ENCODE results near the gene AP3S2. TPM values are rescaled to one million over a fixed set of nuclear protein-coding genes. Genes with fewer than 3 reads are reported as not detected.

The AP3S2 gene
- total and polyA plus RNA-seq, 2 of the 13 experiments (the other 11 are each of a cell fraction or from before 2014, with no cell fraction given) = 17.6 to 44.4 TPM

- TF ChIP-seq, protein P1, sequence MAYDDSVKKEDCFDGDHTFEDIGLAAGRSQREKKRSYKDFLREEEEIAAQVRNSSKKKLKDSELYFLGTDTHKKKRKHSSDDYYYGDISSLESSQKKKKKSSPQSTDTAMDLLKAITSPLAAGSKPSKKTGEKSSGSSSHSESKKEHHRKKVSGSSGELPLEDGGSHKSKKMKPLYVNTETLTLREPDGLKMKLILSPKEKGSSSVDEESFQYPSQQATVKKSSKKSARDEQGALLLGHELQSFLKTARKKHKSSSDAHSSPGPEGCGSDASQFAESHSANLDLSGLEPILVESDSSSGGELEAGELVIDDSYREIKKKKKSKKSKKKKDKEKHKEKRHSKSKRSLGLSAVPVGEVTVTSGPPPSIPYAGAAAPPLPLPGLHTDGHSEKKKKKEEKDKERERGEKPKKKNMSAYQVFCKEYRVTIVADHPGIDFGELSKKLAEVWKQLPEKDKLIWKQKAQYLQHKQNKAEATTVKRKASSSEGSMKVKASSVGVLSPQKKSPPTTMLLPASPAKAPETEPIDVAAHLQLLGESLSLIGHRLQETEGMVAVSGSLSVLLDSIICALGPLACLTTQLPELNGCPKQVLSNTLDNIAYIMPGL (CRISPR knock-in tag; IDR thresholded peaks at IDR 0.05; ENCODE audit: borderline replicate concordance in 1 of 2, low read depth in 1 of 2) = no peak
- TF ChIP-seq ZNF460 (CRISPR knock-in tag; IDR thresholded peaks at IDR 0.05; ENCODE audit: borderline replicate concordance) (no peak), SNRNP70 (IDR thresholded peaks at IDR 0.05; ENCODE audit: low read depth, low read length) (no peak)
Observed at GRCh38 chr15:89903858-89904130, 10.0 kb upstream of the AP3S2 start (continued).

DNA sequence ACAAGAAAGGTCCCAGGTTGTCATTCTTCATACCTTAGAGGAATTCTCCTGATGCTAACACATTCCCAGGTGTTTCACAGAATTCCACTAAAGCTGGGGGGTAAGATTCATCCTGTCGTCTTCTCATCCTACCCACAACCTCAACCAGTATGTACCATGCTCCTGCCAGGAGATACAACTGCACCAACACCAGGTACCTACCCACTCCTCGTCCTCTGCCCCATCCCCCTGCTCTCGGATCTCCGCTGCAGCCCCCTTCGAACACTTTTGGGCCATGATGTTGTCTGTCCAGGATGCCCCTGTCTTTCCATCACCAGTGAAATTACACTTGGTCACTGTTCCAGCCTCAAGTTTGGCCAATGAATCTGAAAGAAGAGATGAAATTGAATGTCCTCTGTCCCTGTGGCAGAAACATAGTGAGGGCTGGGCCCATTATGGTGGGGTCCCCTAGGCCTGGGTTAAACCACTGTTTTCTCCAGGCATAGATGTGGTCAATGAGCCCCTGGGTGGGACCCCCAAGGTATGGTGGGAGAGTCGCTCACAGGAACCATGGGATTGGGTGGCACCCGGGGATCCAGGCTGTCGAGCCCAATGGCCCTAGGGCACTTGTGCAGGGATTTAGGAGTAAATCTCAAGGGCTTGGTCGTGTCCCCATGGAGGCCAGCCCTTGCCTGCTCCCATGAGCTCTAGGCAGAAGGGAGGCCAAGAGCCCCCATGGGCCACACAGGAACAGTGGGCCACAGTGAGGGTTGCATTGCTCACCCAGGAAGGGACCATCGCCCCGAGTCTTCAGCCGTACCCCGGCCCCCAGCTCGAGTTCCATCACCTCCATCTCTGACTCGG is 9.4 kb upstream of the AP3S2 start:
- ATAC-seq (no peak), DNase-seq (ENCODE audit: low spot score) (no peak), FAIRE-seq (no peak)
- no peaks in the 10 kb centered on the region for H3K27me3 ChIP-seq (ENCODE audit: control insufficient read depth in 1 of 2, insufficient read depth in 2 of 2, low read length in 2 of 2)
- intact Hi-C loops (cut with micrococcal nuclease; ENCODE audit: unreplicated experiment) (no loop called here), in situ Hi-C loops (cut with HindIII; ENCODE audit: extremely low pct_ligation_motif_present, low pct_unique_long_range_greater_than_20kb) (no loop called here)
- no peak overlapping the region for H3K27ac ChIP-seq (ENCODE audit: extremely low read length, insufficient read depth, low read length)
- POLR2A ChIA-PET = no interaction called here
- no peaks in the 10 kb centered on the region for H3K9me3 ChIP-seq (ENCODE audit: low read length)
- H3K9ac ChIP-seq (ENCODE audit: insufficient read depth, low read depth, low read length) = no peak overlapping the region
- no peaks in the 10 kb centered on the region; a peak in 1 of 5 replicates for H3K36me3 ChIP-seq (replicated peaks in 1 of 2; ENCODE audit: control insufficient read depth in 1 of 2, insufficient read depth in 2 of 2, low read length in 2 of 2)
- 96% methylated on average over 12 of the region's 15 CpGs for WGBS (ENCODE audit: low lambda C conversion rate)
- no peak overlapping the region for H2AFZ ChIP-seq (ENCODE audit: low read length)
- H3K4me3 ChIP-seq (replicated peaks in 1 of 3; ENCODE audit: insufficient read depth in 1 of 3, low read depth in 2 of 3, low read length in 3 of 3) = no peak overlapping the region
- no peak overlapping the region for H3K4me2 ChIP-seq (ENCODE audit: low read depth, low read length)
- TF ChIP-seq, protein P2, sequence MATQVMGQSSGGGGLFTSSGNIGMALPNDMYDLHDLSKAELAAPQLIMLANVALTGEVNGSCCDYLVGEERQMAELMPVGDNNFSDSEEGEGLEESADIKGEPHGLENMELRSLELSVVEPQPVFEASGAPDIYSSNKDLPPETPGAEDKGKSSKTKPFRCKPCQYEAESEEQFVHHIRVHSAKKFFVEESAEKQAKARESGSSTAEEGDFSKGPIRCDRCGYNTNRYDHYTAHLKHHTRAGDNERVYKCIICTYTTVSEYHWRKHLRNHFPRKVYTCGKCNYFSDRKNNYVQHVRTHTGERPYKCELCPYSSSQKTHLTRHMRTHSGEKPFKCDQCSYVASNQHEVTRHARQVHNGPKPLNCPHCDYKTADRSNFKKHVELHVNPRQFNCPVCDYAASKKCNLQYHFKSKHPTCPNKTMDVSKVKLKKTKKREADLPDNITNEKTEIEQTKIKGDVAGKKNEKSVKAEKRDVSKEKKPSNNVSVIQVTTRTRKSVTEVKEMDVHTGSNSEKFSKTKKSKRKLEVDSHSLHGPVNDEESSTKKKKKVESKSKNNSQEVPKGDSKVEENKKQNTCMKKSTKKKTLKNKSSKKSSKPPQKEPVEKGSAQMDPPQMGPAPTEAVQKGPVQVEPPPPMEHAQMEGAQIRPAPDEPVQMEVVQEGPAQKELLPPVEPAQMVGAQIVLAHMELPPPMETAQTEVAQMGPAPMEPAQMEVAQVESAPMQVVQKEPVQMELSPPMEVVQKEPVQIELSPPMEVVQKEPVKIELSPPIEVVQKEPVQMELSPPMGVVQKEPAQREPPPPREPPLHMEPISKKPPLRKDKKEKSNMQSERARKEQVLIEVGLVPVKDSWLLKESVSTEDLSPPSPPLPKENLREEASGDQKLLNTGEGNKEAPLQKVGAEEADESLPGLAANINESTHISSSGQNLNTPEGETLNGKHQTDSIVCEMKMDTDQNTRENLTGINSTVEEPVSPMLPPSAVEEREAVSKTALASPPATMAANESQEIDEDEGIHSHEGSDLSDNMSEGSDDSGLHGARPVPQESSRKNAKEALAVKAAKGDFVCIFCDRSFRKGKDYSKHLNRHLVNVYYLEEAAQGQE (IDR thresholded peaks at IDR 0.05; ENCODE audit: borderline replicate concordance in 1 of 2, low read depth in 1 of 2, low read length in 2 of 2) = no peak
- no peak for TF ChIP-seq CAMTA2 (CRISPR knock-in tag; IDR thresholded peaks at IDR 0.05; ENCODE audit: borderline replicate concordance)
- TF ChIP-seq ZSCAN29 (CRISPR knock-in tag; conservative IDR thresholded peaks at IDR 0.05) = no peak
- TF ChIP-seq KLF16 (CRISPR knock-in tag; IDR thresholded peaks at IDR 0.05) = no peak
- no peak for TF ChIP-seq MXD4 (CRISPR knock-in tag; IDR thresholded peaks at IDR 0.05)
- no peak for TF ChIP-seq ZNF121 (CRISPR knock-in tag; IDR thresholded peaks at IDR 0.05)
- no peaks in the 10 kb centered on the region for H3K79me2 ChIP-seq (ENCODE audit: insufficient read depth, low read length)
- peaks cover 19% of the 10 kb centered on the region for H3K4me1 ChIP-seq (ENCODE audit: insufficient read depth, low read length)
- no peaks in the 10 kb centered on the region for H4K20me1 ChIP-seq (ENCODE audit: insufficient read depth, low read length)
- CTCF ChIA-PET (ENCODE audit: low intra/inter-chr PET ratio, low total read pairs) = no interaction called here
- BruUV-seq (replicated peaks) = no TSS peak

Data from HepG2 (cell line).